ENCODE results near the gene CES3.
"Not testable (repeated sequence)": the region's sequence is repeated elsewhere in the genome, so short reads cannot be mapped to it uniquely, and the experiment has no call there.

Gene CES3

GRCh38 chr16:66993558-66993957 lies 32.5 kb downstream of the CES3 start:
- POLR2A ChIA-PET; H3K4me1 ChIP-seq (ENCODE audit: control insufficient read depth, insufficient read depth, low read length): not testable (repeated sequence)
- CTCF ChIA-PET = interaction anchor here (1.4 kb wide), 1 partner anchor 15 kb away, joined by 8 read pairs; no protein-coding TSS in a partner anchor

GRCh38 chr16:66996324-66996982 lies 35.4 kb downstream of the CES3 start:
- H3K4me3 ChIP-seq (ENCODE audit: low read depth, low read length) = no peak overlapping the region
- CTCF ChIA-PET = interaction anchor here (0.6 kb wide), 1 partner anchor 20 kb away, joined by 5 read pairs; no protein-coding TSS in a partner anchor
- POLR2A ChIA-PET = no interaction called here
- H3K9me3 ChIP-seq (ENCODE audit: control insufficient read depth, insufficient read depth, low read depth, low read length) = no peaks in the 10 kb centered on the region
- H3K27ac ChIP-seq (ENCODE audit: extremely low read depth, low read depth, low read length) = no peak overlapping the region
- TF ChIP-seq ZNF18 (tag by site-specific recombination; IDR thresholded peaks at IDR 0.05) (no peak), ZNF701 (tag by site-specific recombination; IDR thresholded peaks at IDR 0.05) (no peak), ZNF677 (tag by site-specific recombination; IDR thresholded peaks at IDR 0.05) (no peak), PRDM6 (tag by site-specific recombination; IDR thresholded peaks at IDR 0.05) (no peak), INSM2 (tag by site-specific recombination; IDR thresholded peaks at IDR 0.05) (no peak), ZNF510 (tag by site-specific recombination; IDR thresholded peaks at IDR 0.05; ENCODE audit: insufficient replicate concordance) (no peak), GLIS2 (tag by site-specific recombination; IDR thresholded peaks at IDR 0.05) (no peak), SETDB1 (IDR thresholded peaks at IDR 0.05; ENCODE audit: insufficient read length, low read length) (no peak), ZNF280C (tag by site-specific recombination; IDR thresholded peaks at IDR 0.05) (no peak), ZBTB49 (tag by site-specific recombination; IDR thresholded peaks at IDR 0.05; ENCODE audit: low read depth) (no peak), ZNF670 (tag by site-specific recombination; IDR thresholded peaks at IDR 0.05; ENCODE audit: low read depth) (no peak), GLI4 (tag by site-specific recombination; IDR thresholded peaks at IDR 0.05) (no peak), IKZF3 (tag by site-specific recombination; IDR thresholded peaks at IDR 0.05) (no peak), FEZF1 (tag by site-specific recombination; IDR thresholded peaks at IDR 0.05) (no peak), KLF7 (tag by site-specific recombination; IDR thresholded peaks at IDR 0.05; ENCODE audit: borderline replicate concordance) (no peak), ZNF114 (tag by site-specific recombination; IDR thresholded peaks at IDR 0.05) (no peak)
- H3K4me1 ChIP-seq (ENCODE audit: control insufficient read depth, insufficient read depth, low read length) = no peaks in the 10 kb centered on the region
- no peaks in the 10 kb centered on the region for H3K36me3 ChIP-seq (ENCODE audit: control insufficient read depth in 2 of 2, insufficient read depth in 1 of 2, low read length in 2 of 2)

More at GRCh38 chr16:66993558-66993957, 32.5 kb downstream of the CES3 start:
- not testable (repeated sequence) for H3K36me3 ChIP-seq (ENCODE audit: control insufficient read depth in 2 of 2, insufficient read depth in 1 of 2, low read length in 2 of 2); H3K9me3 ChIP-seq (ENCODE audit: control insufficient read depth, insufficient read depth, low read depth, low read length); H3K4me3 ChIP-seq (ENCODE audit: low read depth, low read length); H3K27ac ChIP-seq (ENCODE audit: extremely low read depth, low read depth, low read length)

Data from HEK293 (cell line).